Measurements from ENCODE around the gene LAPTM5.
A peak's percentile ranks its signal among the peaks of the same experiment; 100 is the strongest.
"Not testable (repeated sequence)": the region's sequence is repeated elsewhere in the genome, so short reads cannot be mapped to it uniquely, and the experiment has no call there.

LAPTM5 gene

DNA sequence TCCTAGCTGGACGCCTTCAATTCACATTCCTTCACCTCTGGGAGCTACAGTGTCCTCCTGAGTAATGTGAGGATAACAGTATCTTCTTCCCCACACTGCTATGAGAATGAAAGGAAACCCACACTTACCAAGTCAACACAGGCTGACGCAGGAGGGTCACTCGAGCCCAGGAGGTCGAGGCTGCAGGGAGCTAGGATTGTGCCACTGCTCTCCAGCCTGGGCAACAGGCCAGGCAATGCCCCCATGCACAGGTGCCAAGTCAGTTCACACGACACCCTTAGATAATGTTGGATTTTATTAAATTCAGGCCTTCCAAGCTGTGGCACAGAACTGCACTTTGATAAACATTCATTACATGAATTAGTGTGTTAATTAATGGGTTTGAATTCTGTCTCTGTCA is 66.1 kb downstream of the LAPTM5 start:
- no peak for DNase-seq

GRCh38 chr1:30689901-30690645 is 67.5 kb downstream of the LAPTM5 start:
- no peak for DNase-seq

DNA sequence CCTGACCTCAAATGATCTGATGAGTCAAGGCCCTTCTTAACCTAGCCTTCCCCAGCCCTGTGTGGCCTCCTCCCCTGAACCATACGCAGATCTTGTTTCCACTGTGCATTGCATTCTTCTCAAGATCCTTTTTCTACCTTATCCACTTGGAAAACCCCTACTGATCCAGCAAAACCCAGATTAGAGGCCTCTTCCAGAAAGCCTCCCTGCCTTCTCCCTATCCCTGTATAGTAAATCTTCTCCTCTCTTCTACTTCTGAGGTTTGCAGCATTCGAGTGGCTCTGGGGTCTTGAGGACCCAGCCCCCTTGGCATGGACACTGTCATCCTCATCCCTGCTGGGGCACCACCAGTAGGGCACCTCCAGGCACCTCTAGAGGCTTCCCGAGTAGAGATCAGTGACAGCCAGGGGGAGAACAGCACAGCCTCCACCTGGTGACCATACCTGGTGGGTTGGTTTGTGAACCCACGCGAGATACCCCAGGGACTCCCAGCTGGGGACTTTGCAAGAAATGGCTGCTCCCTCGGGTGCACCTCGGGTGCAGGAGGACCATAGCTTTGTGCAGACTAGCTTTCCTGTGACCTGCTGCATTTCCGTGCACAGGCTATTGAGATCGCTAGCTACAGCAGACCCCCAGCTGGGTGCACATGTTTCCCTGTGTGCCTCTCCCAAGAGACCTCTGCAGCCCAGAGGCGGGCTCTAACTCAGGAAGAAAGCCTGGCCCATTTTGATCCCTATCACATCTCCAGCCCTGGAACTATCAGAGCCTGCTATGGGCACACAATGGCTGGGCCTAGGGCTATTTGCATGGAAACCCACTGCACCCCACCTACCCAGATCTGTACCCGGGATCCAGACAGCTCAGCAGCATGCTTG is 68.4 kb downstream of the LAPTM5 start:
- DNase-seq, result no peak

GRCh38 chr1:30688516-30688915 is 69.1 kb downstream of the LAPTM5 start:
- not testable (repeated sequence) for DNase-seq

- no peak for DNase-seq
Observed at GRCh38 chr1:30687886-30688285, 69.7 kb downstream of the LAPTM5 start.

- DNase-seq, result no peak
Observed at GRCh38 chr1:30686236-30686935, 71.2 kb downstream of the LAPTM5 start.

DNA sequence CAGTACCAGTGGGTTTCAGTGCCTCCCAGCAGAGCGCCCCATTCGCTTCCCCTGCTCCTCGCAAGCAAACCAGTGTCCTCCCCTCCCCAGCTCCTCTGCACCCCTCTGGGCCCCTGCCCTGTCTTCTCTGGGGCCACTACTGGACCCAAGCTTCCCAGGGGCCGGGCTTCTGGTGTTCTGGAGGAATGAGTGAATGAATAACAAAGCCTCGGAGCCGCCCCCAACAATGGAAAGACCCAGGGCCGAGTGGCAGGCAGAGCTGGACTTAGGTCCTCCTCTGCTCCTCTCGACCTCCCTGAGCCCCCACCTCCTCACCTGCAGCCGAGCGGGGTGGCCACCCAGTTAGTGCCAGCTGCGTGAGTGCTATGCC is 71.8 kb downstream of the LAPTM5 start:
- DNase-seq, result no peak

GRCh38 chr1:30684881-30685795 is 72.4 kb downstream of the LAPTM5 start:
- peak; percentile 33 for DNase-seq

- DNase-seq, result no peak
Observed at GRCh38 chr1:30684259-30684658, 73.3 kb downstream of the LAPTM5 start.

DNA sequence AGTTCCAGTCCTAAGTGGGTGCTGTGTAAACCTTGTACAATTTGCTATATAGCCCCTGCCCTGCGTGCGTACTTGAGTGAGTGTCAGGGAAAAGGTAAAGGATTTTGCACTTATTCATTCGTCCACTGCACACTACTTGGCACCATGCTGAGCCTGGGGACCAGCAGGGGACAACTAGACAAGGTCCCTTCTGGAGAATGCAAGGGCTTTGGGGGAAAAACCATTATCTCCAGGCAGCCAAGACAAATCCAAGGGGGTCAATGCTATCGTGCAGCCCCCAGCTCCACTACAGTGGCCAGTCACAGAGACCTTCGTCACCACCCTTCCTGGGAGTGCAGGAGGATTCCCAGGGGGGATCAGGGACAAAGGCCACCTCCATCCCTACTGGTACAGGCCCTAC is 73.9 kb downstream of the LAPTM5 start:
- DNase-seq, result no peak
